Left ventricle myocardium superior (tissue), 1 donor: ENCODE results near the gene USP6. TPM values are rescaled to one million over a fixed set of nuclear protein-coding genes. Genes with fewer than 3 reads are reported as not detected.
"Not testable (repeated sequence)": the region's sequence is repeated elsewhere in the genome, so short reads cannot be mapped to it uniquely, and the experiment has no call there.

Experiments
- ATAC-seq: fragments of 200-7000 bp; cut with Tn5 transposase; one replicate; pipeline ENCODE4 v1.9.1; 2020; ENCODE audit warnings: mild to moderate bottlenecking, moderate library complexity
- DNase-seq: peaks from one replicate; pipeline ENCODE4 v3.0.0-alpha.2; 2020
- intact Hi-C: fragments of 100-400 bp; cut with micrococcal nuclease; formaldehyde crosslinking; loops from one replicate; pipeline ENCODE4 v1.11.0; 2022
- total RNA-seq: library from RNA; stranded (reverse); fragmentation: NEBNext Ultra II Directional; extraction: Animal tissue kit (Norgen Biotek cat#: 25700); gene quantifications from one replicate; pipeline ENCODE4 v1.2.1, GENCODE V29; 2021
- donor health status: DM: no; HTN: yes; CAD: no; lungs with severe emphysema.

USP6 gene
- total RNA-seq, 1 donor from 2014 or later: 0.15 TPM

GRCh38 chr17:5120436-5121185 is 4.8 kb downstream of the USP6 start:
- DNase-seq, intact Hi-C loops, ATAC-seq: not testable (repeated sequence)

GRCh38 chr17:5121186-5121841 is 5.5 kb downstream of the USP6 start:
- ATAC-seq: no peak
- intact Hi-C loops: no loop called here
- no peak for DNase-seq

- ATAC-seq, DNase-seq, intact Hi-C loops: not testable (repeated sequence)
Observed at GRCh38 chr17:5122056-5122455, 6.2 kb downstream of the USP6 start.

- peak; percentile 67 for ATAC-seq
- DNase-seq: peak; percentile 42
Observed at GRCh38 chr17:5122586-5123342, 6.9 kb downstream of the USP6 start.

GRCh38 chr17:5123343-5124124 is 7.7 kb downstream of the USP6 start:
- no peak for DNase-seq
- intact Hi-C loops: no loop called here

More at GRCh38 chr17:5122586-5123342, 6.9 kb downstream of the USP6 start:
- intact Hi-C loops: no loop called here

GRCh38 chr17:5124125-5124760 is 8.4 kb downstream of the USP6 start:
- ATAC-seq, intact Hi-C loops, DNase-seq: not testable (repeated sequence)

More at GRCh38 chr17:5123343-5124124, 7.7 kb downstream of the USP6 start:
- ATAC-seq: peak; percentile 28

GRCh38 chr17:5124896-5125295 is 9.1 kb downstream of the USP6 start:
- intact Hi-C loops, DNase-seq, ATAC-seq: not testable (repeated sequence)

- no peak for DNase-seq
- intact Hi-C loops: no loop called here
- no peak for ATAC-seq
Observed at GRCh38 chr17:5126719-5127488, 11.1 kb downstream of the USP6 start.

- no peak for DNase-seq
- ATAC-seq: no peak
- intact Hi-C loops: no loop called here
Observed at GRCh38 chr17:5127910-5128309, 12.1 kb downstream of the USP6 start.

- intact Hi-C loops, DNase-seq, ATAC-seq: not testable (repeated sequence)
Observed at GRCh38 chr17:5128387-5128786, 12.6 kb downstream of the USP6 start.

GRCh38 chr17:5128905-5129535 is 13.2 kb downstream of the USP6 start:
- intact Hi-C loops: no loop called here
- ATAC-seq (no peak), DNase-seq (peak; percentile 5)

- ATAC-seq, intact Hi-C loops: not testable (repeated sequence)
- DNase-seq: peak; percentile 8
Observed at GRCh38 chr17:5129770-5130169, 13.9 kb downstream of the USP6 start.

- intact Hi-C loops, DNase-seq, ATAC-seq: not testable (repeated sequence)
Observed at GRCh38 chr17:5130261-5130660, 14.4 kb downstream of the USP6 start.

- intact Hi-C loops, DNase-seq, ATAC-seq: not testable (repeated sequence)
Observed at GRCh38 chr17:5130687-5131086, 14.9 kb downstream of the USP6 start.

- DNase-seq: no peak
- intact Hi-C loops: no loop called here
Observed at GRCh38 chr17:5131146-5131715, 15.4 kb downstream of the USP6 start.

GRCh38 chr17:5131799-5132502 is 16.1 kb downstream of the USP6 start:
- ATAC-seq, intact Hi-C loops, DNase-seq: not testable (repeated sequence)

More at GRCh38 chr17:5131146-5131715, 15.4 kb downstream of the USP6 start:
- ATAC-seq: no peak
